NK-92 (cell line): ENCODE data around the gene SDK2.
"Not testable (repeated sequence)": the region's sequence is repeated elsewhere in the genome, so short reads cannot be mapped to it uniquely, and the experiment has no call there.

Source experiments
- DNase-seq: peaks from one replicate; lab custom pipeline; 2025; ENCODE audit not compliant: unreplicated experiment; lab: John Stamatoyannopoulos, UW

The SDK2 gene

GRCh38 chr17:73371285-73371684 lies 273.0 kb downstream of the SDK2 start:
- DNase-seq, result no peak

GRCh38 chr17:73369817-73370490 lies 274.3 kb downstream of the SDK2 start:
- DNase-seq, result not testable (repeated sequence)

- no peak for DNase-seq
These were observed 275.1 kb downstream of the SDK2 start for GRCh38 chr17:73369111-73369521.

- DNase-seq, result no peak
These were observed 276.1 kb downstream of the SDK2 start for GRCh38 chr17:73368085-73368631.

GRCh38 chr17:73365906-73366623 lies 278.2 kb downstream of the SDK2 start:
- no peak for DNase-seq

GRCh38 chr17:73365301-73365874 lies 278.9 kb downstream of the SDK2 start:
- DNase-seq, result no peak

- DNase-seq, result no peak
These were observed 280.1 kb downstream of the SDK2 start for GRCh38 chr17:73364155-73364522.

- DNase-seq, result no peak
These were observed 280.6 kb downstream of the SDK2 start for GRCh38 chr17:73363442-73364154.

- DNase-seq, result no peak
These were observed 281.5 kb downstream of the SDK2 start for GRCh38 chr17:73362697-73363096.

GRCh38 chr17:73360961-73361761 lies 283.1 kb downstream of the SDK2 start:
- DNase-seq, result no peak

- DNase-seq, result no peak
These were observed 284.2 kb downstream of the SDK2 start for GRCh38 chr17:73359987-73360410.

GRCh38 chr17:73359352-73359751 lies 284.9 kb downstream of the SDK2 start:
- DNase-seq, result no peak

GRCh38 chr17:73358668-73359067 lies 285.6 kb downstream of the SDK2 start:
- no peak for DNase-seq

GRCh38 chr17:73357981-73358380 lies 286.3 kb downstream of the SDK2 start:
- DNase-seq, result no peak

GRCh38 chr17:73357318-73357717 lies 286.9 kb downstream of the SDK2 start:
- no peak for DNase-seq

GRCh38 chr17:73356561-73357170 lies 287.6 kb downstream of the SDK2 start:
- no peak for DNase-seq

- no peak for DNase-seq
These were observed 289.6 kb downstream of the SDK2 start for GRCh38 chr17:73354423-73355284.

GRCh38 chr17:73352261-73352660 lies 292.0 kb downstream of the SDK2 start:
- DNase-seq, result no peak

- DNase-seq, result no peak
These were observed 292.5 kb downstream of the SDK2 start for GRCh38 chr17:73351764-73352163.
